ENCODE measurements around the gene LRRC8C.

The LRRC8C gene

GRCh38 chr1:89611721-89612120 lies 21.2 kb upstream of the LRRC8C start:
- no peak overlapping the region for H4K8ac ChIP-seq (ENCODE audit: low read depth, low read length)
- H3K9ac ChIP-seq (ENCODE audit: low read depth, low read length, poor library complexity): no peak overlapping the region
- no peak overlapping the region for H2BK15ac ChIP-seq (ENCODE audit: low read length)
- no peak overlapping the region for H3K4me2 ChIP-seq (ENCODE audit: insufficient read depth, low read length, poor library complexity, severe bottlenecking)
- H2BK120ac ChIP-seq (ENCODE audit: low read depth, low read length): no peak overlapping the region
- H2AFZ ChIP-seq (ENCODE audit: low read length): no peak overlapping the region
- H2BK5ac ChIP-seq (ENCODE audit: low read length): no peak overlapping the region
- H3K18ac ChIP-seq (ENCODE audit: low read length): no peak overlapping the region
- H3K27ac ChIP-seq (replicated peaks; ENCODE audit: low read length): no peak overlapping the region
- DNase-seq (ENCODE audit: low spot score): no peak
- H2BK12ac ChIP-seq (ENCODE audit: low read length): no peak overlapping the region
- H2AK5ac ChIP-seq (ENCODE audit: low read depth, low read length): no peak overlapping the region
- H3K27me3 ChIP-seq (ENCODE audit: control insufficient read depth in 3 of 3, insufficient read depth in 3 of 3, low read depth in 1 of 3, low read length in 3 of 3): no peaks in the 10 kb centered on the region
- no peak overlapping the region for H3K4me3 ChIP-seq (ENCODE audit: low read length in 2 of 2)
- no peak overlapping the region for H3K23ac ChIP-seq (ENCODE audit: low read depth, low read length, poor library complexity)
- H3K14ac ChIP-seq (ENCODE audit: low read length): no peak overlapping the region
- no peak overlapping the region for H3K4ac ChIP-seq (ENCODE audit: low read length)
- H3K36me3 ChIP-seq (replicated peaks in 1 of 2; ENCODE audit: control insufficient read depth in 2 of 2, insufficient read depth in 2 of 2, low read length in 2 of 2): no peaks in the 10 kb centered on the region
- H4K91ac ChIP-seq (ENCODE audit: low read depth, low read length, poor library complexity): no peak overlapping the region
- WGBS, 2 donors (ENCODE audit: extremely low coverage in 2 of 2, insufficient read length in 2 of 2, insufficient replicate concordance in 1 of 2): no CpG with 5 or more reads among the region's 1 CpG
- H3K9me3 ChIP-seq (replicated peaks in 1 of 2; ENCODE audit: control insufficient read depth in 2 of 2, insufficient read depth in 1 of 2, low read depth in 1 of 2, low read length in 2 of 2): no peaks in the 10 kb centered on the region
- H3K4me1 ChIP-seq (ENCODE audit: control insufficient read depth in 2 of 2, insufficient read depth in 1 of 2, low read depth in 1 of 2, low read length in 2 of 2): no peaks in the 10 kb centered on the region
- H3K79me1 ChIP-seq (ENCODE audit: low read depth, low read length): no peaks in the 10 kb centered on the region

GRCh38 chr1:89613928-89614327 lies 19.0 kb upstream of the LRRC8C start:
- no peaks in the 10 kb centered on the region for H3K27me3 ChIP-seq (ENCODE audit: control insufficient read depth in 3 of 3, insufficient read depth in 3 of 3, low read depth in 1 of 3, low read length in 3 of 3)
- H3K18ac ChIP-seq (ENCODE audit: low read length): no peak overlapping the region
- no peak overlapping the region for H2BK120ac ChIP-seq (ENCODE audit: low read depth, low read length)
- H3K4me3 ChIP-seq (ENCODE audit: low read length in 2 of 2): no peak overlapping the region
- H3K4ac ChIP-seq (ENCODE audit: low read length): no peak overlapping the region
- H4K8ac ChIP-seq (ENCODE audit: low read depth, low read length): no peak overlapping the region
- H3K9ac ChIP-seq (ENCODE audit: low read depth, low read length, poor library complexity): no peak overlapping the region
- no CpG with 5 or more reads among the region's 7 CpGs for WGBS, 2 donors (ENCODE audit: extremely low coverage in 2 of 2, insufficient read length in 2 of 2, insufficient replicate concordance in 1 of 2)
- no peak overlapping the region for H2AFZ ChIP-seq (ENCODE audit: low read length)
- no peak overlapping the region for H2AK5ac ChIP-seq (ENCODE audit: low read depth, low read length)
- no peak for DNase-seq (ENCODE audit: low spot score)
- no peak overlapping the region for H2BK12ac ChIP-seq (ENCODE audit: low read length)
- no peak overlapping the region for H3K4me2 ChIP-seq (ENCODE audit: insufficient read depth, low read length, poor library complexity, severe bottlenecking)
- no peak overlapping the region for H2BK15ac ChIP-seq (ENCODE audit: low read length)
- no peak overlapping the region for H3K23ac ChIP-seq (ENCODE audit: low read depth, low read length, poor library complexity)
- H3K79me1 ChIP-seq (ENCODE audit: low read depth, low read length): no peaks in the 10 kb centered on the region
- H3K36me3 ChIP-seq (replicated peaks in 1 of 2; ENCODE audit: control insufficient read depth in 2 of 2, insufficient read depth in 2 of 2, low read length in 2 of 2): no peaks in the 10 kb centered on the region
- peaks cover 0 to 3% of the 10 kb centered on the region in 2 donors for H3K9me3 ChIP-seq (replicated peaks in 1 of 2; ENCODE audit: control insufficient read depth in 2 of 2, insufficient read depth in 1 of 2, low read depth in 1 of 2, low read length in 2 of 2)
- H3K4me1 ChIP-seq (ENCODE audit: control insufficient read depth in 2 of 2, insufficient read depth in 1 of 2, low read depth in 1 of 2, low read length in 2 of 2): no peaks in the 10 kb centered on the region
- H2BK5ac ChIP-seq (ENCODE audit: low read length): no peak overlapping the region
- no peak overlapping the region for H4K91ac ChIP-seq (ENCODE audit: low read depth, low read length, poor library complexity)
- no peak overlapping the region for H3K27ac ChIP-seq (replicated peaks; ENCODE audit: low read length)
- H3K14ac ChIP-seq (ENCODE audit: low read length): no peak overlapping the region

- WGBS, 2 donors (ENCODE audit: extremely low coverage in 2 of 2, insufficient read length in 2 of 2, insufficient replicate concordance in 1 of 2): no CpG with 5 or more reads among the region's 3 CpGs
- no peak overlapping the region for H2BK15ac ChIP-seq (ENCODE audit: low read length)
- no peak for DNase-seq (ENCODE audit: low spot score)
Measured at GRCh38 chr1:89615676-89616598, 17.0 kb upstream of the LRRC8C start.

GRCh38 chr1:89616844-89617627 lies 15.9 kb upstream of the LRRC8C start:
- Histone ChIP-seq H2AK5ac (ENCODE audit: low read depth, low read length) (no peak overlapping the region), H3K79me1 (ENCODE audit: low read depth, low read length) (no peaks in the 10 kb centered on the region), H3K9me3 (replicated peaks in 1 of 2; ENCODE audit: control insufficient read depth in 2 of 2, insufficient read depth in 1 of 2, low read depth in 1 of 2, low read length in 2 of 2) (peaks cover 0 to 3% of the 10 kb centered on the region in 2 donors), H2AFZ (ENCODE audit: low read length) (no peak overlapping the region), H4K8ac (ENCODE audit: low read depth, low read length) (no peak overlapping the region), H2BK12ac (ENCODE audit: low read length) (no peak overlapping the region), H3K18ac (ENCODE audit: low read length) (no peak overlapping the region), H3K23ac (ENCODE audit: low read depth, low read length, poor library complexity) (no peak overlapping the region), H3K4me3 (ENCODE audit: low read length in 2 of 2) (no peak overlapping the region), H3K4ac (ENCODE audit: low read length) (no peak overlapping the region), H3K27me3 (ENCODE audit: control insufficient read depth in 3 of 3, insufficient read depth in 3 of 3, low read depth in 1 of 3, low read length in 3 of 3) (no peaks in the 10 kb centered on the region), H3K4me2 (ENCODE audit: insufficient read depth, low read length, poor library complexity, severe bottlenecking) (no peak overlapping the region), H2BK5ac (ENCODE audit: low read length) (no peak overlapping the region), H2BK120ac (ENCODE audit: low read depth, low read length) (no peak overlapping the region), H3K9ac (ENCODE audit: low read depth, low read length, poor library complexity) (no peak overlapping the region), H3K14ac (ENCODE audit: low read length) (no peak overlapping the region), H2BK15ac (ENCODE audit: low read length) (no peak overlapping the region), H3K4me1 (ENCODE audit: control insufficient read depth in 2 of 2, insufficient read depth in 1 of 2, low read depth in 1 of 2, low read length in 2 of 2) (no peaks in the 10 kb centered on the region), H3K36me3 (replicated peaks in 1 of 2; ENCODE audit: control insufficient read depth in 2 of 2, insufficient read depth in 2 of 2, low read length in 2 of 2) (no peaks in the 10 kb centered on the region), H4K91ac (ENCODE audit: low read depth, low read length, poor library complexity) (no peak overlapping the region), H3K27ac (replicated peaks; ENCODE audit: low read length) (no peak overlapping the region)
- no CpG with 5 or more reads among the region's 2 CpGs for WGBS, 2 donors (ENCODE audit: extremely low coverage in 2 of 2, insufficient read length in 2 of 2, insufficient replicate concordance in 1 of 2)
- no peak for DNase-seq (ENCODE audit: low spot score)

More at GRCh38 chr1:89615676-89616598, 17.0 kb upstream of the LRRC8C start:
- no peak overlapping the region for H3K4me3 ChIP-seq (ENCODE audit: low read length in 2 of 2)
- peaks cover 0 to 3% of the 10 kb centered on the region in 2 donors for H3K9me3 ChIP-seq (replicated peaks in 1 of 2; ENCODE audit: control insufficient read depth in 2 of 2, insufficient read depth in 1 of 2, low read depth in 1 of 2, low read length in 2 of 2)
- H3K4me1 ChIP-seq (ENCODE audit: control insufficient read depth in 2 of 2, insufficient read depth in 1 of 2, low read depth in 1 of 2, low read length in 2 of 2): no peaks in the 10 kb centered on the region
- no peaks in the 10 kb centered on the region for H3K79me1 ChIP-seq (ENCODE audit: low read depth, low read length)
- no peak overlapping the region for H4K91ac ChIP-seq (ENCODE audit: low read depth, low read length, poor library complexity)
- H3K9ac ChIP-seq (ENCODE audit: low read depth, low read length, poor library complexity): no peak overlapping the region
- H2AK5ac ChIP-seq (ENCODE audit: low read depth, low read length): no peak overlapping the region
- H3K36me3 ChIP-seq (replicated peaks in 1 of 2; ENCODE audit: control insufficient read depth in 2 of 2, insufficient read depth in 2 of 2, low read length in 2 of 2): no peaks in the 10 kb centered on the region
- H3K18ac ChIP-seq (ENCODE audit: low read length): no peak overlapping the region
- no peak overlapping the region for H2BK12ac ChIP-seq (ENCODE audit: low read length)
- H3K4me2 ChIP-seq (ENCODE audit: insufficient read depth, low read length, poor library complexity, severe bottlenecking): no peak overlapping the region
- no peak overlapping the region for H2BK5ac ChIP-seq (ENCODE audit: low read length)
- no peak overlapping the region for H2AFZ ChIP-seq (ENCODE audit: low read length)
- H3K27me3 ChIP-seq (ENCODE audit: control insufficient read depth in 3 of 3, insufficient read depth in 3 of 3, low read depth in 1 of 3, low read length in 3 of 3): no peaks in the 10 kb centered on the region
- no peak overlapping the region for H2BK120ac ChIP-seq (ENCODE audit: low read depth, low read length)
- H4K8ac ChIP-seq (ENCODE audit: low read depth, low read length): no peak overlapping the region
- H3K4ac ChIP-seq (ENCODE audit: low read length): no peak overlapping the region
- H3K23ac ChIP-seq (ENCODE audit: low read depth, low read length, poor library complexity): no peak overlapping the region
- no peak overlapping the region for H3K27ac ChIP-seq (replicated peaks; ENCODE audit: low read length)
- H3K14ac ChIP-seq (ENCODE audit: low read length): no peak overlapping the region

Measured in neuronal stem cell (in vitro differentiated cells).